Natural killer cell (primary cell): Measurements from ENCODE around the gene STUB1. TPM values are rescaled to one million over a fixed set of nuclear protein-coding genes. Genes with fewer than 3 reads are reported as not detected.
A peak's percentile ranks its signal among the peaks of the same experiment; 100 is the strongest.

Experiments
- ATAC-seq, 3 donors: fragments of 150-1000 bp in 2 of 3; fragments of 200-7000 bp in 1 of 3; cut with Tn5 transposase; 1 replicate in 1 of 3; 2 replicates in 2 of 3; pipeline ENCODE4 v1.10.0; 2021; ENCODE audit warnings: mild to moderate bottlenecking in 2 of 3, moderate library complexity in 2 of 3
- DNase-seq, 2 donors: peaks; one replicate each; pipeline versions ENCODE4 v3.0.0 to v3.0.0-alpha.2; 2013 to 2021; ENCODE audit warnings: mixed read lengths in 1 of 2
- H3K27ac ChIP-seq: one replicate; pipeline ENCODE4 v1.5.1; 2013; ENCODE audit warnings: mild to moderate bottlenecking, low read length
- H3K27me3 ChIP-seq: one replicate; pipeline ENCODE4 v1.6.1; 2013; ENCODE audit warnings: low read length; ENCODE audit not compliant: control insufficient read depth, insufficient read depth
- H3K36me3 ChIP-seq: one replicate; pipeline ENCODE4 v1.6.1; 2013; ENCODE audit warnings: low read length; ENCODE audit not compliant: control insufficient read depth, insufficient read depth
- H3K4me1 ChIP-seq: one replicate; pipeline ENCODE4 v1.6.1; 2013; ENCODE audit warnings: low read length; ENCODE audit not compliant: control insufficient read depth, insufficient read depth
- H3K4me3 ChIP-seq: one replicate; pipeline ENCODE4 v1.5.1; 2013; ENCODE audit warnings: low read length
- H3K9me3 ChIP-seq: one replicate; pipeline ENCODE4 v1.6.1; 2013; ENCODE audit warnings: low read length; ENCODE audit not compliant: control insufficient read depth, insufficient read depth
- H3K27ac Mint-ChIP-seq, 2 donors: one replicate each; pipeline ENCODE4 v1.8.0; 2022; ENCODE audit warnings: mild to moderate bottlenecking in 2 of 2, mixed read lengths in 2 of 2, moderate library complexity in 1 of 2
- H3K27me3 Mint-ChIP-seq, 2 donors: one replicate each; pipeline ENCODE4 v1.8.0; 2022; ENCODE audit warnings: low read depth in 2 of 2, mixed read lengths in 2 of 2
- H3K36me3 Mint-ChIP-seq: one replicate; pipeline ENCODE4 v1.8.0; 2022; ENCODE audit warnings: mixed read lengths
- H3K4me1 Mint-ChIP-seq, 2 donors: one replicate each; pipeline ENCODE4 v1.8.0; 2022; ENCODE audit warnings: mixed read lengths in 2 of 2
- H3K4me3 Mint-ChIP-seq: one replicate; pipeline ENCODE4 v1.8.0; 2022; ENCODE audit warnings: mild to moderate bottlenecking, moderate library complexity, mixed read lengths
- H3K9me3 Mint-ChIP-seq, 2 donors: one replicate each; pipeline ENCODE4 v1.8.0; 2022; ENCODE audit warnings: mixed read lengths in 2 of 2
- CTCF ChIP-seq: fragments of 200-600 bp; IDR thresholded peaks from one replicate; pipeline ENCODE4 v1.8.0; 2022; ENCODE audit warnings: antibody characterized with exemption
- WGBS: methylation state at CpG from one replicate; pipeline ENCODE4 v1.1.7; 2013; ENCODE audit warnings: missing lambda C conversion rate; ENCODE audit not compliant: insufficient coverage; 5-methylcytosine and 5-hydroxymethylcytosine counted together
- intact Hi-C: fragments of 100-400 bp; cut with micrococcal nuclease; formaldehyde crosslinking; loops from one replicate; pipeline ENCODE4 v1.14.2; 2022
- total RNA-seq, 4 donors: library from RNA; stranded (reverse); fragments of 120-200 nt in 1 of 4; gene quantifications; one replicate each; pipeline versions ENCODE4 v1.2.3 to v1.2.4, GENCODE V29; 2013 to 2022

The STUB1 gene
- total RNA-seq, 3 donors from 2014 or later (not counting 1 experiment from before 2014, with no cell fraction given) = 89.5 to 95.4 (median 93.5) TPM

GRCh38 chr16:670485-671352 is 9.5 kb upstream of the STUB1 start:
- Mint-ChIP-seq H3K4me3 (peak overlapping the region; percentile 60), H3K27ac (no peak overlapping the region)

GRCh38 chr16:671353-672131 is 8.7 kb upstream of the STUB1 start:
- no peak for DNase-seq
- Histone ChIP-seq H3K9me3 (no peaks in the 10 kb centered on the region), H3K4me1 (peaks cover 31% of the 10 kb centered on the region), H3K27me3 (peaks cover 3% of the 10 kb centered on the region), H3K27ac (no peak overlapping the region), H3K4me3 (no peak overlapping the region), H3K36me3 (peaks cover 31% of the 10 kb centered on the region)
- H3K4me3 Mint-ChIP-seq = no peak overlapping the region
- no peaks in the 10 kb centered on the region for H3K27me3 Mint-ChIP-seq
- H3K36me3 Mint-ChIP-seq = no peaks in the 10 kb centered on the region
- H3K27ac Mint-ChIP-seq = no peak overlapping the region
- no peak for TF ChIP-seq CTCF
- no peaks in the 10 kb centered on the region for H3K9me3 Mint-ChIP-seq
- ATAC-seq = no peak
- H3K4me1 Mint-ChIP-seq = peaks cover 0 to 12% of the 10 kb centered on the region in 2 donors
- intact Hi-C loops = no loop called here
- 93% methylated on average over 40 of the region's 40 CpGs for WGBS

More at GRCh38 chr16:670485-671352, 9.5 kb upstream of the STUB1 start:
- Histone ChIP-seq H3K9me3 (no peaks in the 10 kb centered on the region), H3K4me3 (no peak overlapping the region), H3K27me3 (peaks cover 3% of the 10 kb centered on the region), H3K27ac (no peak overlapping the region), H3K4me1 (peaks cover 30% of the 10 kb centered on the region), H3K36me3 (peaks cover 31% of the 10 kb centered on the region)
- WGBS = 95% methylated on average over 52 of the region's 52 CpGs
- Mint-ChIP-seq H3K4me1 (peaks cover 0 to 12% of the 10 kb centered on the region in 2 donors), H3K27me3 (no peaks in the 10 kb centered on the region), H3K36me3 (no peaks in the 10 kb centered on the region), H3K9me3 (no peaks in the 10 kb centered on the region)
- no peak for DNase-seq
- no peak for TF ChIP-seq CTCF
- intact Hi-C loops = no loop called here
- ATAC-seq = no peak

GRCh38 chr16:672371-672770 is 7.8 kb upstream of the STUB1 start:
- no peak for TF ChIP-seq CTCF
- intact Hi-C loops = no loop called here
- Mint-ChIP-seq H3K4me1 (peaks cover 0 to 12% of the 10 kb centered on the region in 2 donors), H3K4me3 (no peak overlapping the region), H3K9me3 (no peaks in the 10 kb centered on the region), H3K36me3 (no peaks in the 10 kb centered on the region), H3K27me3 (no peaks in the 10 kb centered on the region), H3K27ac (no peak overlapping the region)
- Histone ChIP-seq H3K9me3 (no peaks in the 10 kb centered on the region), H3K4me1 (peaks cover 29% of the 10 kb centered on the region), H3K36me3 (peaks cover 31% of the 10 kb centered on the region), H3K27me3 (peaks cover 3% of the 10 kb centered on the region), H3K27ac (no peak overlapping the region), H3K4me3 (no peak overlapping the region)
- ATAC-seq (no peak), DNase-seq (no peak)
- WGBS = 99% methylated on average over 19 of the region's 19 CpGs
